GM19043 (cell line): ENCODE measurements around the gene LARP6.

ENCODE experiments used
- ATAC-seq: cut with Tn5 transposase; IDR thresholded peaks from one replicate; pipeline ENCODE4 v1.9.1; 2021; ENCODE audit warnings: low read depth; ENCODE audit not compliant: unreplicated experiment

The LARP6 gene

GRCh38 chr15:70796516-70797310 is 57.2 kb downstream of the LARP6 start:
- no peak for ATAC-seq

- no peak for ATAC-seq
These were observed 58.7 kb downstream of the LARP6 start for GRCh38 chr15:70795311-70795665.

- no peak for ATAC-seq
These were observed 59.2 kb downstream of the LARP6 start for GRCh38 chr15:70794596-70795310.

- no peak for ATAC-seq
These were observed 60.3 kb downstream of the LARP6 start for GRCh38 chr15:70793694-70794093.

GRCh38 chr15:70792171-70792573 is 61.8 kb downstream of the LARP6 start:
- ATAC-seq = no peak

- ATAC-seq = no peak
These were observed 62.7 kb downstream of the LARP6 start for GRCh38 chr15:70791259-70791658.

- ATAC-seq = no peak
These were observed 64.7 kb downstream of the LARP6 start for GRCh38 chr15:70789213-70789612.

GRCh38 chr15:70788114-70789049 is 65.6 kb downstream of the LARP6 start:
- no peak for ATAC-seq

GRCh38 chr15:70786996-70787395 is 67.0 kb downstream of the LARP6 start:
- no peak for ATAC-seq

- ATAC-seq = no peak
These were observed 70.3 kb downstream of the LARP6 start for GRCh38 chr15:70783610-70784022.

GRCh38 chr15:70783041-70783440 is 70.9 kb downstream of the LARP6 start:
- no peak for ATAC-seq

GRCh38 chr15:70781236-70781635 is 72.7 kb downstream of the LARP6 start:
- no peak for ATAC-seq
